HAP-1 (cell line): ENCODE results near the gene BID.
A peak's percentile ranks its signal among the peaks of the same experiment; 100 is the strongest.

Source experiments
- DNase-seq, 2 experiments: peaks; one replicate each; pipeline ENCODE4 v3.0.0-alpha.2; 2016 to 2020; ENCODE audit warnings: low spot score in 2 of 2
- H3K27me3 ChIP-seq: fragments of 250-450 bp; sonication (Bioruptor Pico); 2 replicates; pipeline ENCODE4 v1.5.1; 2020; ENCODE audit warnings: low read depth, mild to moderate bottlenecking, moderate library complexity
- H3K36me3 ChIP-seq: fragments of 250-450 bp; sonication (Bioruptor Pico); replicated peaks from 2 replicates; pipeline ENCODE4 v1.5.1; 2020; ENCODE audit warnings: mild to moderate bottlenecking
- H3K4me1 ChIP-seq: fragments of 250-450 bp; sonication (Bioruptor Pico); 2 replicates; pipeline ENCODE4 v1.5.1; 2020; ENCODE audit warnings: mild to moderate bottlenecking
- H3K4me3 ChIP-seq: fragments of 250-450 bp; sonication (Bioruptor Pico); 2 replicates; pipeline ENCODE4 v1.5.1; 2020; ENCODE audit warnings: mild to moderate bottlenecking, moderate library complexity
- H3K9me3 ChIP-seq: fragments of 250-450 bp; sonication (Bioruptor Pico); 2 replicates; pipeline ENCODE4 v1.5.1; 2020; ENCODE audit warnings: mild to moderate bottlenecking, moderate library complexity
- in situ Hi-C: fragments of 300-500 bp; cut with MboI; formaldehyde crosslinking; loops from 3 replicates; pipeline ENCODE4 v1.14.3; 2020; ENCODE audit warnings: low sequenced_read_pairs, inconsistent platforms, mixed read lengths

BID gene

DNA sequence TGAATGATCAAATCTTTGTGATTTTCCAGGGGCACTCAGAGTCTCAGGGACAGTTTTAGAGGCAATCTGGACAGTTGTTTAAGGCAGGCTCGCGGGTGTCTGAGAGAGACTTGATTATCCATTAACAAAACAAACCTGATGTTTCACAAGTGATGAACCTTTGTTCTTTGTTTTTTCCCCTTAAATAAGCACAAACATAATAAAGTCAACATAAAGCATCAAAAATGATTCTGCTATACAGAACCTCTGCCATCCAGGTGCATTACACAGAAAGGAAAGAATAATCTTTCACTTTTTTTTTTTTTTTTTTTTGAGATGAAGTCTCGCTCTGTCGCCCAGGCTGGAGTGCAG is 13.2 kb downstream of the BID start:
- no peaks in the 10 kb centered on the region for H3K27me3 ChIP-seq
- in situ Hi-C loops: no loop called here
- H3K4me1 ChIP-seq: no peaks in the 10 kb centered on the region
- H3K9me3 ChIP-seq: no peaks in the 10 kb centered on the region
- H3K36me3 ChIP-seq: no peaks in the 10 kb centered on the region
- DNase-seq: no peak
- no peak overlapping the region for H3K4me3 ChIP-seq

- Histone ChIP-seq H3K27me3 (no peaks in the 10 kb centered on the region), H3K4me1 (no peaks in the 10 kb centered on the region), H3K36me3 (no peaks in the 10 kb centered on the region), H3K9me3 (no peaks in the 10 kb centered on the region), H3K4me3 (no peak overlapping the region)
- DNase-seq: no peak
- in situ Hi-C loops: no loop called here
Measured at GRCh38 chr22:17754233-17754925, 19.9 kb downstream of the BID start.

GRCh38 chr22:17753401-17753989 is 20.8 kb downstream of the BID start:
- in situ Hi-C loops: no loop called here
- Histone ChIP-seq H3K9me3 (no peaks in the 10 kb centered on the region), H3K4me1 (no peaks in the 10 kb centered on the region), H3K27me3 (no peaks in the 10 kb centered on the region), H3K36me3 (no peaks in the 10 kb centered on the region), H3K4me3 (no peak overlapping the region)
- no peak for DNase-seq

- no peaks in the 10 kb centered on the region for H3K36me3 ChIP-seq
- in situ Hi-C loops: no loop called here
Measured at GRCh38 chr22:17751596-17751995, 22.7 kb downstream of the BID start.

DNA sequence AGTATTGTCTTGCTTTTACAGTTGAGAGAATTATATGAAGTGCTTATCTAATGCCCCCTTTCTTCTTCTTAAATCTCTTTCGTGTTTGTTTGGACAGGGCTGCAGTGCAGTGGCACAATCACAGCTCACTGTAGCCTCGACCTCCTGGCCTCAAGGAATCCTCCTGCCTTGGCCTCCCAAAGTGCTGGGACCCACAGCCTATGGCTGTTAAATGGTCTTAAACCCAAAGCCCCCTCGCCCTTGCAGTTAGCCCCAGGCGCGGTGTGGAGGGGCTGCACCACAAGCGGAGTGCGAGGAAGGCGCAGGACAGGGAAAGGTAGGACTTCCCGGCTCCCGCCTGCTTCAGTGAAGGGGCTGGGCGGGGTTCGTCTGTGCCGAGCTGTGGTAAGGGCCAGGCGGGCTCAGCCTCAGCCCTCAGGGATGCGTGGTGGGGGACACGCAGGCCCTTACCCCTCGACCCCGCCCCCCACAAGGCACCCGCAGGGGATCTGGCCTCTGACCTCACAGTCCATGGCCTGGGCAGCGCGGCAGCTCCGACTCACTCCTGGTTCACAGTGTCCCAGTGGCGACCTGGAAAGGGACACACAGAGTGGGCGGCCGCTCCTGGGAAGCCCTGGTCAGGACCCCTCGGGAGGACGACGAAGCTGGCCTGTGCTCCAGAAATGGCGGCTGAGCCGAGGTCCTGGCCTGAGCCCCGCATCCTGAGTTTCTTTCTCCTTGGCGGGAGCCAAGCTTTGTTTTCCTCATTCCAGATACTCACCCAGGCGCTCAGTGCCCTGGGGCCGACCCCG is 24.5 kb downstream of the BID start:
- no peaks in the 10 kb centered on the region for H3K4me1 ChIP-seq
- no peaks in the 10 kb centered on the region for H3K9me3 ChIP-seq
- no peak for DNase-seq
- no peak overlapping the region for H3K4me3 ChIP-seq
- H3K36me3 ChIP-seq: no peaks in the 10 kb centered on the region
- in situ Hi-C loops: no loop called here
- H3K27me3 ChIP-seq: no peaks in the 10 kb centered on the region

More at GRCh38 chr22:17751596-17751995, 22.7 kb downstream of the BID start:
- Histone ChIP-seq H3K27me3 (no peaks in the 10 kb centered on the region), H3K9me3 (no peaks in the 10 kb centered on the region), H3K4me3 (no peak overlapping the region), H3K4me1 (no peaks in the 10 kb centered on the region)
- no peak for DNase-seq

DNA sequence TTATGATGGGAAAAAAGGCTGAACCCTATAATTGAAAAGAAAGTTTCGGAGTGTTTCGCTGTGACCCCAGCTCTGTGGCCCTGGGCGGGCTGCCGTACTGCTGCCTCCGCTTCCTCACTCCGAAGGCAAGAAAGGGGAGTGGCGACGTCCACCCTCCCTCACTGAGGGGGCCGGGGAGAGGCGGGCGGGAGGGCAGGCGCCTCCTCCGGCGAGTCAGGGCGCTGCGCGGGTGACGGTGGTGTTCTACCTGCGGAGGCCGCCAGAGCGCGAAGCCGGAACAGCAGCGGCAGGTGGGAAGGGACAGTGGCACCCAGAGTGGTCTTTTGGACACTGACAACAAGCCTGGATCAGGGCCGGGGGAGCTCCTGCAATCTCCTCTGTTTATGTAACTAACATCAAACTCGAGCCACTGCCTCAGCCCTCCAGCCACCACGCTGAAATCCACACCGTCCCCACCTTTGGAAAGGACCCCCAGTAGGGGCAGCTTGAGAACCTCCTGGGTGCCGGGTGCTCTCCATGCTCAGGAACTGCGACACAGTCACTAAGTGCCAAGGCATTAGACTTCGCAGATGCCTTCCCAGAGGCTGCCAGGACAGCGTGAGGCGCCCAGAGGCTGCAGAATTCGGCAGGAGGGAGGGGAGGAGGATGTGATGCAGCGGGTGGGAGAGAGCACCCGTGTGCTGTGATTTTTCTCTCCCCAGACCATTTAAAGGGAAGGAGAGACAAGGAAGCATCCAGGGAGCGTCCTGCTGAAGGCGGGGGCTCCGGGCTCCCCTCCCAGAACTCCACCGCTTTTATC is 25.5 kb downstream of the BID start:
- no peaks in the 10 kb centered on the region for H3K27me3 ChIP-seq
- no peaks in the 10 kb centered on the region for H3K9me3 ChIP-seq
- no peaks in the 10 kb centered on the region for H3K4me1 ChIP-seq
- DNase-seq: no peak
- in situ Hi-C loops: no loop called here
- H3K36me3 ChIP-seq: no peaks in the 10 kb centered on the region
- no peak overlapping the region for H3K4me3 ChIP-seq

- H3K4me3 ChIP-seq: no peak overlapping the region
- no peaks in the 10 kb centered on the region for H3K27me3 ChIP-seq
- in situ Hi-C loops: no loop called here
- H3K9me3 ChIP-seq: no peaks in the 10 kb centered on the region
- H3K36me3 ChIP-seq: no peaks in the 10 kb centered on the region
- H3K4me1 ChIP-seq: no peaks in the 10 kb centered on the region
- no peak for DNase-seq
Measured at GRCh38 chr22:17746916-17747315, 27.4 kb downstream of the BID start.

DNA sequence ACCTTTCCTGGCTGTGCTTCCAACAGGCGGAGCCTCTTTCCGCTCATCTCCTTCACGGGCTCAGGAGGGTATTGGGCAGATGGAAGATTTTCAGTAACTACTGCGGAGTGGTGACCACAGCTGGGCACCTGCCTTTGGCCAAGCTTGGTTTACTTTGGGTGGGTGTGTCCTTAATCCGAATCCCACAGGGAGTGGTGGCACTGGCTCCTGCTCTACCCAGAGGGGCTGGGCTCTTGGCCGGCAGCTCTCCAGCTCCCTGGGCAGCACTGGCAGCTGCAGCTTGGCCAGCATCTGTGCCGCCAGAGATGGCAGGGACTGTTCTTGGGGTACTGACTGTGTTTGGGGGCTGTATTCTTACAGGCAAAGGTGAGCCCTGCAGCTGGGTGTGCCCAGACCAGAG is 29.8 kb downstream of the BID start:
- Histone ChIP-seq H3K27me3 (no peaks in the 10 kb centered on the region), H3K4me1 (no peaks in the 10 kb centered on the region), H3K4me3 (no peak overlapping the region), H3K36me3 (no peaks in the 10 kb centered on the region), H3K9me3 (no peaks in the 10 kb centered on the region)
- no peak for DNase-seq
- in situ Hi-C loops: loop anchor here (5.0 kb wide), 1 partner anchor 328 kb away; no protein-coding TSS in a partner anchor

- no peaks in the 10 kb centered on the region for H3K27me3 ChIP-seq
Measured at GRCh38 chr22:17743661-17744411, 30.4 kb downstream of the BID start.

DNA sequence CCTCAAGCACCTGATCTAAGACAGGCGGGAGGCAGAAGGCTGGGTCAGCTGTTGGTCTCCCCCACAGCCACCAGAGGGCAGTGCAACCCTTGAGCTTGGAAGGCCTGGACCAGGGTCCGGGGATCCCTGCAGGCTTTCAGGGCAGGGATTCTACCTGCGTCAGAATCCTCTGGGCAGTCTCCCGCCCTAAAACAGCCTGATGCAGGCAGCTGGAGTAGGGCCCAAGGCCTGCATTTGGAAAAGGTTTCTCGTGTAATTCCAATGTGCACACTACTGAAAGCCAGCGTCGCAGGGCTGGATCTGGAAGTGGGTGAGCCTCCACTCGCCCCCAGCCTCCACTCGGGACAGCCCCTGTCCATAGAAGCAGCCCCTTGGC is 31.8 kb downstream of the BID start:
- Histone ChIP-seq H3K4me3 (no peak overlapping the region), H3K36me3 (no peaks in the 10 kb centered on the region), H3K9me3 (no peaks in the 10 kb centered on the region), H3K4me1 (no peaks in the 10 kb centered on the region), H3K27me3 (no peaks in the 10 kb centered on the region)
- peak; percentile 69 to 87 for DNase-seq
- in situ Hi-C loops: loop anchor here (5.0 kb wide), 1 partner anchor 330 kb away; no protein-coding TSS in a partner anchor

More at GRCh38 chr22:17743661-17744411, 30.4 kb downstream of the BID start:
- Histone ChIP-seq H3K4me3 (no peak overlapping the region), H3K9me3 (no peaks in the 10 kb centered on the region), H3K4me1 (no peaks in the 10 kb centered on the region), H3K36me3 (no peaks in the 10 kb centered on the region)
- DNase-seq: no peak
- in situ Hi-C loops: loop anchor here (5.0 kb wide), 1 partner anchor 328 kb away; no protein-coding TSS in a partner anchor

GRCh38 chr22:17741866-17742526 is 32.3 kb downstream of the BID start:
- no peaks in the 10 kb centered on the region for H3K4me1 ChIP-seq
- no peak overlapping the region for H3K4me3 ChIP-seq
- DNase-seq: no peak
- H3K27me3 ChIP-seq: no peaks in the 10 kb centered on the region
- no peaks in the 10 kb centered on the region for H3K9me3 ChIP-seq
- in situ Hi-C loops: loop anchor here (5.0 kb wide), 1 partner anchor 330 kb away; no protein-coding TSS in a partner anchor
- no peaks in the 10 kb centered on the region for H3K36me3 ChIP-seq

DNA sequence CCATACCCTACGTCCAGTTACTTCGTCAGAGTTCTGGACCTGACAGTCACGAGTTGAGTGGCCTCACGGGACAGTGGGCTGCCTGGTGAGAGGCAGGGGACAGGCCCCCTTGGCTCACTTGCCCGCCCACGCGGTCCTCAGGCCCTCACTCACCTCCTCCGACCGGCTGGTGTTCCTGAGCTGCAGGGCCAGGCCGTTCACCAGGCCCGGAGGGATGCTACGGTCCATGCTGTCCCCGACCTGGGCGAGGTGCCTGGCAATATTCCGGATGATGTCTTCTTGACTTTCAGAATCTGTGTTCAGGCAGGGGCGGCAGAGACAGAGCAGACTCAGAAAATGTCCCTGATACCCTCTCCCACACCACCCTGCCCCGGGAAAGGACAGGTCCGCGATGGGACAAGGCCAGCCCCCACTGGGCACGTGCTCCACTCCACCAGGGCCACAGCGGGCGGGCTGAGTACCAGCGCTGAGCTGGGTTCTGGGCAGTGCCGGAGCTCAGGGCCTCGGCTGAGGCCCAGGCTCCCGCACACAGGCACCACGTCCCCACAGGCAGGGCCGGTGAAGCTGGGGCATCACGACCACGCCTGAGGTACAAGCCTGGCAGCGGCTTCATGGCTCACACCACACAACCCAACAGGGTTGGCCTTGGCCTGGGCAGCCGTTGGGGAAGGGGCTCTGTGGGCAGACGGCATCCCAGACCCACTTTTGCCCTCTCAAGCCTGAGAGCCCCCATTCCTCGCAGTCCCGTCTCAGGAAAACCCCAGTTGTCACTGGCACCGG is 34.9 kb downstream of the BID start:
- Histone ChIP-seq H3K9me3 (no peaks in the 10 kb centered on the region), H3K27me3 (no peaks in the 10 kb centered on the region), H3K4me3 (no peak overlapping the region), H3K36me3 (peaks cover 8% of the 10 kb centered on the region), H3K4me1 (no peaks in the 10 kb centered on the region)
- in situ Hi-C loops: no loop called here
- DNase-seq: no peak
